OCI-LY1 (cell line): ENCODE measurements around the gene PPP1R7.

Experiments
- H2AFZ ChIP-seq: fragments of 200-600 bp; sonication (generic), shearing (Covaris generic); 2 replicates; pipeline ENCODE4 v1.6.0; 2014; ENCODE audit warnings: antibody characterized with exemption, mild to moderate bottlenecking, low read length
- H3F3A ChIP-seq: fragments of 200-600 bp; sonication (generic), shearing (Covaris generic); 2 replicates; pipeline ENCODE4 v1.6.0; 2014; ENCODE audit warnings: mild to moderate bottlenecking, antibody characterized with exemption, low read length, moderate library complexity; ENCODE audit not compliant: insufficient read depth
- H3K27ac ChIP-seq: fragments of 200-600 bp; sonication (generic); 2 replicates; pipeline ENCODE4 v1.5.1; 2014; ENCODE audit warnings: low read length, mixed run types, mild to moderate bottlenecking, low read depth; ENCODE audit not compliant: poor library complexity, severe bottlenecking
- H3K27me3 ChIP-seq: fragments of 200-600 bp; sonication (generic); 2 replicates; pipeline ENCODE4 v1.6.0; 2014; ENCODE audit warnings: antibody characterized with exemption, mild to moderate bottlenecking, low read length, moderate library complexity; ENCODE audit not compliant: insufficient read depth
- H3K36me3 ChIP-seq: fragments of 200-600 bp; sonication (generic); 2 replicates; pipeline ENCODE4 v1.6.1; 2014; ENCODE audit warnings: mild to moderate bottlenecking, antibody characterized with exemption, low read length, moderate library complexity, mixed read lengths; ENCODE audit not compliant: insufficient read depth
- H3K4me1 ChIP-seq: fragments of 200-600 bp; sonication (generic); 2 replicates; pipeline ENCODE4 v1.5.1; 2014; ENCODE audit warnings: mild to moderate bottlenecking, low read length, moderate library complexity; ENCODE audit not compliant: insufficient read depth, severe bottlenecking
- H3K4me2 ChIP-seq: fragments of 200-600 bp; sonication (generic), shearing (Covaris generic); 2 replicates; pipeline ENCODE4 v1.6.1; 2014; ENCODE audit warnings: low read length
- H3K4me3 ChIP-seq: fragments of 200-600 bp; sonication (generic); 2 replicates; pipeline ENCODE4 v1.5.1; 2014; ENCODE audit warnings: low read length, low read depth, mild to moderate bottlenecking, mixed read lengths; ENCODE audit not compliant: poor library complexity, severe bottlenecking
- H3K79me2 ChIP-seq: fragments of 200-600 bp; shearing (Covaris generic); 2 replicates; pipeline ENCODE4 v1.6.1; 2016; ENCODE audit warnings: mixed run types, low read length, mixed read lengths; ENCODE audit not compliant: insufficient read depth
- H3K9ac ChIP-seq: fragments of 200-600 bp; sonication (generic), shearing (Covaris generic); 2 replicates; pipeline ENCODE4 v1.6.1; 2014; ENCODE audit warnings: mild to moderate bottlenecking, low read length, mixed read lengths
- H3K9me2 ChIP-seq: fragments of 200-600 bp; sonication (generic), shearing (Covaris generic); 2 replicates; pipeline ENCODE4 v1.6.1; 2014; ENCODE audit warnings: low read depth, mild to moderate bottlenecking, low read length, mixed read lengths
- H3K9me3 ChIP-seq: fragments of 200-600 bp; shearing (Covaris generic); 2 replicates; pipeline ENCODE4 v1.6.1; 2014; ENCODE audit warnings: low read length, mixed read lengths
- H4K20me1 ChIP-seq: fragments of 200-600 bp; sonication (generic), shearing (Covaris generic); 2 replicates; pipeline ENCODE4 v1.6.0; 2016; ENCODE audit warnings: mild to moderate bottlenecking, low read length; ENCODE audit not compliant: insufficient read depth
- CTCF ChIP-seq: fragments of 200-600 bp; sonication (generic), shearing (Covaris generic); IDR thresholded peaks from 2 replicates; pipeline ENCODE4 v1.5.1; 2017; ENCODE audit warnings: mild to moderate bottlenecking, antibody characterized with exemption, low read length, moderate library complexity, mixed read lengths
- EZH2 ChIP-seq: fragments of 200-600 bp; sonication (generic), shearing (Covaris generic); IDR thresholded peaks from 2 replicates; pipeline ENCODE4 v1.8.0; 2017; ENCODE audit warnings: borderline replicate concordance, mixed run types, mild to moderate bottlenecking, antibody characterized with exemption, low read length, moderate library complexity, mixed read lengths

The PPP1R7 gene

GRCh38 chr2:241218131-241219029 is 68.1 kb downstream of the PPP1R7 start:
- Histone ChIP-seq H3K9me2 (no peaks in the 10 kb centered on the region), H3K27me3 (peaks cover 3% of the 10 kb centered on the region; the same call in 1 of the 2 replicates), H3K4me1 (peaks cover 19% of the 10 kb centered on the region), H4K20me1 (no peaks in the 10 kb centered on the region), H3K27ac (no peak overlapping the region), H3K9ac (peak overlapping the region; percentile 31; the same call in 1 of the 2 replicates), H3K4me2 (peak overlapping the region; percentile 73), H3K79me2 (no peaks in the 10 kb centered on the region), H3F3A (0 out of 2 replicates have a peak, but pooled peaks cover 4% of the 10 kb centered on the region), H2AFZ (no peak overlapping the region), H3K9me3 (0 out of 2 replicates have a peak, but pooled peaks cover 3% of the 10 kb centered on the region), H3K4me3 (peak overlapping the region; percentile 53), H3K36me3 (no peaks in the 10 kb centered on the region)
- TF ChIP-seq CTCF = peak; percentile 50
- no peak for TF ChIP-seq EZH2

- H3K79me2 ChIP-seq = no peaks in the 10 kb centered on the region
- H3K27ac ChIP-seq = no peak overlapping the region
- H3K9me2 ChIP-seq = no peaks in the 10 kb centered on the region
- peak overlapping the region; percentile 53 for H3K4me3 ChIP-seq
- no peaks in the 10 kb centered on the region for H3K36me3 ChIP-seq
- peak overlapping the region; percentile 31; the same call in 1 of the 2 replicates for H3K9ac ChIP-seq
- 0 out of 2 replicates have a peak, but pooled peaks cover 3% of the 10 kb centered on the region for H3K9me3 ChIP-seq
- no peak overlapping the region for H2AFZ ChIP-seq
- H4K20me1 ChIP-seq = no peaks in the 10 kb centered on the region
- H3K27me3 ChIP-seq = no peaks in the 10 kb centered on the region
- H3F3A ChIP-seq = 0 out of 2 replicates have a peak, but pooled peaks cover 4% of the 10 kb centered on the region
- H3K4me2 ChIP-seq = peak overlapping the region; percentile 73
- H3K4me1 ChIP-seq = peaks cover 20% of the 10 kb centered on the region
- peak; percentile 21; the same call in 1 of the 2 replicates for TF ChIP-seq CTCF
- no peak for TF ChIP-seq EZH2
Measured at GRCh38 chr2:241219030-241219382, 68.7 kb downstream of the PPP1R7 start.

GRCh38 chr2:241219856-241220356 is 69.6 kb downstream of the PPP1R7 start:
- TF ChIP-seq EZH2 (no peak), CTCF (no peak)
- Histone ChIP-seq H3K79me2 (no peaks in the 10 kb centered on the region), H4K20me1 (no peaks in the 10 kb centered on the region), H3K27ac (no peak overlapping the region), H3K4me2 (no peak overlapping the region), H3K4me1 (peaks cover 20% of the 10 kb centered on the region), H3K36me3 (no peaks in the 10 kb centered on the region; the same call in 1 of the 2 replicates), H3K27me3 (no peaks in the 10 kb centered on the region), H3F3A (0 out of 2 replicates have a peak, but pooled peaks cover 4% of the 10 kb centered on the region), H2AFZ (no peak overlapping the region), H3K9me3 (0 out of 2 replicates have a peak, but pooled peaks cover 3% of the 10 kb centered on the region), H3K9me2 (no peaks in the 10 kb centered on the region), H3K9ac (no peak overlapping the region), H3K4me3 (no peak overlapping the region)
